ENCODE data around the gene LRRC3. TPM values are rescaled to one million over a fixed set of nuclear protein-coding genes. Genes with fewer than 3 reads are reported as not detected.

Gene LRRC3
- total RNA-seq, 4 donors from 2014 or later, result 1.7 to 6.6 (median 2.2) TPM

DNA sequence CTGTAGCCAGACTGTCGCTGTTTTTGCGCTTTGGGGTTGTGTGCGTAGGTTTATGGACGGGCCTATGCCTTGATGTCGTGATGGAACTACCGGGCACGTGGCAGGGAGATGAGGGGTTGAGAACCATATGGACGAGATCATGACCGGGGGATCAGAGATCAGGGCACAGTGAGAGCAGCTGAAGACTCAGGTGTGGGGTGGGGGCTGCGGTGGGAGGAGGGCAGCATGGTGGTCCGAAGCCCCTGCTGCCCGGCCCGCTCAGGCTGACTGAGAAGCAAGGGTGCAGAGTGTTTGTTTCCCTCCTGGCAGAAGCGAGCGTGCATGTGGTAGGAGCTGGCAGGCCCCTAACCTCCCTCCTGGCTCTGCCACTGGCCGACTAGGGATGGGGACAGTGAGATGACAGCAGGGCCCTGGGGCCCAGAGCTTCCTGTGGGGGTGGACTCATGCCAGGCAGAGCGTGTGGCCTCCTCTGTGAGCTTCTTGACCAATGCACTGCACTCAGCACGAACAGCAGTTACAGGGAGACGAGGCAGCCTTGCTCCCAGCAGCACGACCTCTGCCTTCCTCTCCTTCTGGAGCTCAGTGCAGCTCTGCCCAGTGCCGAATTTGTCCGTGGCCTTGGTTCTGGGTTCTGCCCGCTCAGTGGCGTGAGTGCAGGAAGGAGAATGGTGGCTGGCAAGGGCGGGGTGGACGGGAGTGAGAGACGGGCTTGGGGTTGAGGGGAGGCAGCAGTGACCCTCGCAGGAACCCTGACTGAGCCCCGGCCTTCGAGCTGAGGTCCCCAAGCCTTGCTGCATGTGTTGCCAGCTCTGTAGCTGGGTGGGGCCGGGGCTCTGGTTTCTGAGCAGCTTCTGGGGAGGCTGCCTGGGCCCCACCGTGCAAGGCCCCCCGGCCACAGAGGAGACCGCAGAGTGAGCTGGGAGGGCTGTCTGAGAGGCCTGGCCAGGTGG, 22.2 kb upstream of the LRRC3 start:
- TF ChIP-seq, protein P1, sequence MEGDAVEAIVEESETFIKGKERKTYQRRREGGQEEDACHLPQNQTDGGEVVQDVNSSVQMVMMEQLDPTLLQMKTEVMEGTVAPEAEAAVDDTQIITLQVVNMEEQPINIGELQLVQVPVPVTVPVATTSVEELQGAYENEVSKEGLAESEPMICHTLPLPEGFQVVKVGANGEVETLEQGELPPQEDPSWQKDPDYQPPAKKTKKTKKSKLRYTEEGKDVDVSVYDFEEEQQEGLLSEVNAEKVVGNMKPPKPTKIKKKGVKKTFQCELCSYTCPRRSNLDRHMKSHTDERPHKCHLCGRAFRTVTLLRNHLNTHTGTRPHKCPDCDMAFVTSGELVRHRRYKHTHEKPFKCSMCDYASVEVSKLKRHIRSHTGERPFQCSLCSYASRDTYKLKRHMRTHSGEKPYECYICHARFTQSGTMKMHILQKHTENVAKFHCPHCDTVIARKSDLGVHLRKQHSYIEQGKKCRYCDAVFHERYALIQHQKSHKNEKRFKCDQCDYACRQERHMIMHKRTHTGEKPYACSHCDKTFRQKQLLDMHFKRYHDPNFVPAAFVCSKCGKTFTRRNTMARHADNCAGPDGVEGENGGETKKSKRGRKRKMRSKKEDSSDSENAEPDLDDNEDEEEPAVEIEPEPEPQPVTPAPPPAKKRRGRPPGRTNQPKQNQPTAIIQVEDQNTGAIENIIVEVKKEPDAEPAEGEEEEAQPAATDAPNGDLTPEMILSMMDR (IDR thresholded peaks at IDR 0.05), result no peak
- no peak for TF ChIP-seq POLR2A (IDR thresholded peaks at IDR 0.05)
- H3K4me3 ChIP-seq, result no peak overlapping the region
- peak in 1 of 3 donors; percentile 37 for DNase-seq
- H3K9me3 ChIP-seq, result peaks cover 0 to 10% (median 0%) of the 10 kb centered on the region in 4 donors
- no peaks in the 10 kb centered on the region for H3K36me3 ChIP-seq
- no peaks in the 10 kb centered on the region for H3K4me1 ChIP-seq
- no peaks in the 10 kb centered on the region for H3K27me3 ChIP-seq
- H3K27ac ChIP-seq, result no peak overlapping the region

DNA sequence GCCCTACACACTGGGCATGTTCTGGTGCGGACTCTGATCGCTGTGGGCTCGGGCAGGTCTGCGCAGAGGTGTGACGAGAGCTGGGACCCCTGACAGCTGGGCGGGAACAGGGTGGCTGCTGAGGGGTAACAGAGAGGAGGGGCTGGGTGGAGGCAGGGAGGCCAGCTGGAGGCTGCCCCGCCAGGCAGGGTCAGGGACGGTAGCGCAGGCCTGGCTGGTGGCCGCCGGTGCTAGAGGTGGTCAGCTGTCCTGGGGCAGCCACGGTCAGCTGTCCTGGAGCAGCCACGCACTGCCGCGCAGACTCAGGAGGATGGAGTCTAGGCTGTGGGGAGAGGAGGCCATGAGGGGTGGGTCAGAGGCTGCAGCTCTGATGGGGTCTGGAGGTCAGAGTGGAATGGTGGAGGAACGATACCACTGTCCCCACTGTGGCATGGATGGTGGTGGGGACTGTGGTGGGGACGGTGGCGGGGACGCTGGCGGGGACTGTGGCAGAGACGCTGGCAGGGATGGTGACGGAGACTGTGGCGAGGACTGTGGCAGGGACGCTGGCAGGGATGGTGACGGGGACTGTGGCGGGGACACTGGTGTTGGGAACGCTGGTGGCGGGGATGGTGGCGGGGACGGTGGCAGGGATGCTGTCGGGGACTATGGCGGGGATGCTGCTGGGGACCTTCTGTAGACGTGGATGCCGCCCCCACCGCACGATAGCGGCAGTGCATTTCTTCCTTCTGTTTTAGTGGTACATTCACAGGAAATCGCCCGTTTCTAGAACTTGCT, 21.3 kb upstream of the LRRC3 start:
- H3K27me3 ChIP-seq, result no peaks in the 10 kb centered on the region
- peak in 2 of 3 donors; percentile 38 to 39 for DNase-seq
- no peak for TF ChIP-seq POLR2A (IDR thresholded peaks at IDR 0.05)
- TF ChIP-seq, protein P1 (IDR thresholded peaks at IDR 0.05), result no peak
- H3K36me3 ChIP-seq, result no peaks in the 10 kb centered on the region
- H3K9me3 ChIP-seq, result peaks cover 0 to 10% (median 0%) of the 10 kb centered on the region in 4 donors
- H3K4me1 ChIP-seq, result no peaks in the 10 kb centered on the region
- no peak overlapping the region for H3K27ac ChIP-seq
- H3K4me3 ChIP-seq, result no peak overlapping the region

GRCh38 chr21:44434568-44434925, 20.8 kb upstream of the LRRC3 start:
- H3K4me3 ChIP-seq, result no peak overlapping the region
- no peaks in the 10 kb centered on the region for H3K27me3 ChIP-seq
- H3K4me1 ChIP-seq, result no peaks in the 10 kb centered on the region
- H3K36me3 ChIP-seq, result no peaks in the 10 kb centered on the region
- H3K9me3 ChIP-seq, result peaks cover 0 to 6% (median 0%) of the 10 kb centered on the region in 4 donors
- TF ChIP-seq, protein P1 (IDR thresholded peaks at IDR 0.05), result no peak
- no peak for TF ChIP-seq POLR2A (IDR thresholded peaks at IDR 0.05)
- DNase-seq, result peak in 1 of 3 donors; percentile 31
- no peak overlapping the region for H3K27ac ChIP-seq

DNA sequence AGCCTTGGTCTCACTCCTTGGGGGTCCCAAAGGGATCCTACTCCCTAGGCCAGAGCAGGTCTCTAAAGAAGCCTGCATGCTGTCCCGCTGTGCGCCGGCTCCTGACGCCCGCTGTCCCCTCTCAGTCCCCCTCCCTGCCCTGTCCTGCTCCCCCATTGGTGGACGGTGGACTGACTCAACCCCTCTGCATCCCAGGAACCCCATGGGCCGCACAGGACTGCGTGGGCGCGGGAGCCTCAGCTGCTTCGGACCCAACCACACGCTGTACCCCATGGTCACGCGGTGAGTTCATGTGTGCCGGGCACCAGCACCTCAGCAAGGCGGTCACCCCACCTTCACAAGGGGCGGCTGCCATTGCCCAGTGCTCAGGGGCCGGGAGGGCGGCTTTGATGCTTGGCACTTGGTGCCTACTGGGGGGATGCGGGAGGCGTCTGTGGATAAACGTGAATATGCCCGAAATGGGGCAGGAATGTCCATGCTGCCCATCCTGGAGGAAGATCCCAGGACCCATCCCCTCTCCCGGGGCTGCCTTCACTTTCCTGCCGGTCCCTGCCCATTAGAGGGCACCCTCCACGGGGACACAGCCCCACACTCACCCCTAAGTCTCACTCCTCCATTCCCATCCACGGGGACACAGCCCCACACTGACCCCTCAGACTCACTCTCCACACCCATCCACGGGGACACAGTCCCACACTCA, 20.2 kb upstream of the LRRC3 start:
- no peaks in the 10 kb centered on the region for H3K36me3 ChIP-seq
- TF ChIP-seq, protein P1 (IDR thresholded peaks at IDR 0.05), result no peak
- no peak for TF ChIP-seq POLR2A (IDR thresholded peaks at IDR 0.05)
- no peak overlapping the region for H3K27ac ChIP-seq
- H3K4me3 ChIP-seq, result no peak overlapping the region
- peaks cover 0 to under 1% (median 0%) of the 10 kb centered on the region in 4 donors for H3K9me3 ChIP-seq
- no peaks in the 10 kb centered on the region for H3K4me1 ChIP-seq
- DNase-seq, result peak in 2 of 3 donors; percentile 34
- H3K27me3 ChIP-seq, result no peaks in the 10 kb centered on the region

DNA sequence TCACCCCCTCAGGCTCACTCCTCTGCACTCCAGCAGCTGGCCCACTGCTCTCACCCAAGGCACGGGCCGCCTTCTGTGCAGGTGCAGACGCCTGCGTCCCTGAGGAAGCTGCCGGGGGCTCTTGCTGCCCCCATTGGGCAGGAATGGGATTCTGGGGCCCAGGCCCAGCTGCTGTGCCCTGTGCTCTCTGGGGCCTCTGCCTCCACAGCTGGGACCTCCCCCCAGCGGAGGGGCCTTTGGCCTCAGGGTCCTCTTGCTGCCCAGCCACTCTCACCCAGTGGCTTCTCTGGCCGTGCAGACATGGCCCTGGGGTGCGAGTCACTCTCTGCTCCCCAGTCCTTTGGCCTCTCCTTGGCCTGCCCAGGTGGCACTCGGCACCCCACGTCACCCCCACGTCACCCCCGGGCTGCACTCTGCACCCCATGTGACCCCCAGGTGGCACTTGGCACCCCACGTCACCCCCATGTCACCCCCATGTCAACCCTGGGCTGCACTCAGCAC, 19.1 kb upstream of the LRRC3 start:
- DNase-seq, result peak in 2 of 3 donors; percentile 13 to 14

More for the DNA sequence above, 19.1 kb upstream of the LRRC3 start:
- Histone ChIP-seq H3K36me3 (no peaks in the 10 kb centered on the region), H3K4me3 (no peak overlapping the region), H3K4me1 (no peaks in the 10 kb centered on the region), H3K27ac (no peak overlapping the region), H3K27me3 (no peaks in the 10 kb centered on the region), H3K9me3 (no peaks in the 10 kb centered on the region)
- TF ChIP-seq POLR2A (IDR thresholded peaks at IDR 0.05), result no peak
- TF ChIP-seq, protein P1 (IDR thresholded peaks at IDR 0.05), result no peak

Data from Peyer's patch (tissue), 4 donors.